ENCODE data around the gene KDM6A. TPM values are rescaled to one million over a fixed set of nuclear protein-coding genes. Genes with fewer than 3 reads are reported as not detected.

The KDM6A gene
- total RNA-seq, 1 experiment from 2014 or later: 21.0 TPM

GRCh38 chrX:44878780-44879179, 5.8 kb downstream of the KDM6A start:
- Histone ChIP-seq H3K4me2 (ENCODE audit: low read length) (no peak overlapping the region), H3K9ac (ENCODE audit: low read length) (no peak overlapping the region), H3K9me2 (ENCODE audit: insufficient read depth) (no peaks in the 10 kb centered on the region), H2AFZ (ENCODE audit: low read depth, low read length, poor library complexity, severe bottlenecking) (no peak overlapping the region), H3K27me3 (ENCODE audit: insufficient read depth, low read length) (no peaks in the 10 kb centered on the region), H3K36me3 (ENCODE audit: control insufficient read depth in 1 of 2, insufficient read depth in 2 of 2, low read length in 2 of 2) (no peaks in the 10 kb centered on the region), H4K20me1 (ENCODE audit: insufficient read depth) (no peaks in the 10 kb centered on the region; the same call in 1 of the 2 replicates), H3K27ac (ENCODE audit: low read depth, low read length) (no peak overlapping the region), H3K9me3 (ENCODE audit: control insufficient read depth in 1 of 2, insufficient read depth in 1 of 2, low read depth in 1 of 2, low read length in 2 of 2) (no peaks in the 10 kb centered on the region), H3K79me2 (ENCODE audit: insufficient read depth, low read length) (peaks cover 96% of the 10 kb centered on the region), H3K4me3 (replicated peaks in 1 of 2; ENCODE audit: low read depth in 1 of 2, low read length in 2 of 2) (no peak overlapping the region), H3K4me1 (ENCODE audit: control insufficient read depth in 1 of 2, insufficient read depth in 2 of 2, low read length in 2 of 2) (peaks cover 0 to 6% of the 10 kb centered on the region in 2 experiments; a peak in 2 of 4 replicates)
- CTCF ChIA-PET: no interaction called here
- POLR2A ChIA-PET: no interaction called here
- RAD21 ChIA-PET (ENCODE audit: low non-redundant PET in 1 of 2, low total read pairs in 2 of 2, uncharacterized antibody in 2 of 2, unreplicated experiment in 2 of 2): no interaction called here
- intact Hi-C loops (cut with micrococcal nuclease): no loop called here
- DNase-seq (ENCODE audit: low read depth, low spot score) (no peak), ATAC-seq (no peak)
- TF ChIP-seq JUND (IDR thresholded peaks at IDR 0.05) (no peak), RAD21 (IDR thresholded peaks at IDR 0.05; ENCODE audit: low read depth) (no peak), EZH2phosphoT487 (IDR thresholded peaks at IDR 0.05; ENCODE audit: borderline replicate concordance) (no peak), ZFX (IDR thresholded peaks at IDR 0.05) (no peak)
- no TSS peak for BruUV-seq (replicated peaks)

GRCh38 chrX:44881549-44881948, 8.6 kb downstream of the KDM6A start:
- no peaks in the 10 kb centered on the region; the same call in 1 of the 2 replicates for H4K20me1 ChIP-seq (ENCODE audit: insufficient read depth)
- H3K79me2 ChIP-seq (ENCODE audit: insufficient read depth, low read length): peaks cover 93% of the 10 kb centered on the region
- ChIA-PET RAD21 (ENCODE audit: low non-redundant PET in 1 of 2, low total read pairs in 2 of 2, uncharacterized antibody in 2 of 2, unreplicated experiment in 2 of 2) (no interaction called here), CTCF (no interaction called here), POLR2A (no interaction called here)
- no peak overlapping the region for H3K4me3 ChIP-seq (replicated peaks in 1 of 2; ENCODE audit: low read depth in 1 of 2, low read length in 2 of 2)
- no peaks in the 10 kb centered on the region for H3K9me3 ChIP-seq (ENCODE audit: control insufficient read depth in 1 of 2, insufficient read depth in 1 of 2, low read depth in 1 of 2, low read length in 2 of 2)
- BruUV-seq (replicated peaks): no TSS peak
- H3K36me3 ChIP-seq (ENCODE audit: control insufficient read depth in 1 of 2, insufficient read depth in 2 of 2, low read length in 2 of 2): no peaks in the 10 kb centered on the region
- H3K4me1 ChIP-seq (ENCODE audit: control insufficient read depth in 1 of 2, insufficient read depth in 2 of 2, low read length in 2 of 2): no peaks in the 10 kb centered on the region
- ATAC-seq (no peak), DNase-seq (ENCODE audit: low read depth, low spot score) (no peak)
- no peaks in the 10 kb centered on the region for H3K9me2 ChIP-seq (ENCODE audit: insufficient read depth)
- no peak overlapping the region for H3K9ac ChIP-seq (ENCODE audit: low read length)
- no peaks in the 10 kb centered on the region for H3K27me3 ChIP-seq (ENCODE audit: insufficient read depth, low read length)
- no peak overlapping the region for H3K4me2 ChIP-seq (ENCODE audit: low read length)
- no peak overlapping the region for H3K27ac ChIP-seq (ENCODE audit: low read depth, low read length)
- TF ChIP-seq EZH2phosphoT487 (IDR thresholded peaks at IDR 0.05; ENCODE audit: borderline replicate concordance) (no peak), FOSL1 (IDR thresholded peaks at IDR 0.05; ENCODE audit: low read depth) (no peak), SRF (IDR thresholded peaks at IDR 0.05; ENCODE audit: low read depth) (no peak), EGR1 (IDR thresholded peaks at IDR 0.05; ENCODE audit: low read depth) (no peak), YY1 (IDR thresholded peaks at IDR 0.05; ENCODE audit: extremely low read depth, insufficient replicate concordance, low read depth, low read length) (no peak), SIN3A (IDR thresholded peaks at IDR 0.05; ENCODE audit: low read depth) (no peak), SP1 (IDR thresholded peaks at IDR 0.05; ENCODE audit: low read depth) (no peak)
- no peak overlapping the region for H2AFZ ChIP-seq (ENCODE audit: low read depth, low read length, poor library complexity, severe bottlenecking)
- intact Hi-C loops (cut with micrococcal nuclease): no loop called here

Measured in HCT116 (cell line).